ENCODE results near the gene AKAP6.
"Not testable (repeated sequence)": the region's sequence is repeated elsewhere in the genome, so short reads cannot be mapped to it uniquely, and the experiment has no call there.

AKAP6 gene

GRCh38 chr14:32378284-32378683 is 49.2 kb downstream of the AKAP6 start:
- H3K27me3 ChIP-seq (ENCODE audit: control insufficient read depth, insufficient read depth, low read length): no peaks in the 10 kb centered on the region
- H3K9me3 ChIP-seq (ENCODE audit: control insufficient read depth, insufficient read depth, low read length): no peaks in the 10 kb centered on the region
- no peak overlapping the region for H3K4me3 ChIP-seq (ENCODE audit: low read depth, low read length)
- no peaks in the 10 kb centered on the region for H3K4me1 ChIP-seq (ENCODE audit: control insufficient read depth, insufficient read depth, low read length)
- H3K9ac ChIP-seq (ENCODE audit: low read depth, low read length): no peak overlapping the region
- no peaks in the 10 kb centered on the region for H3K36me3 ChIP-seq (ENCODE audit: control insufficient read depth, insufficient read depth, low read length)

- H3K36me3 ChIP-seq (ENCODE audit: control insufficient read depth, insufficient read depth, low read length): no peaks in the 10 kb centered on the region
- H3K4me1 ChIP-seq (ENCODE audit: control insufficient read depth, insufficient read depth, low read length): no peaks in the 10 kb centered on the region
- no peaks in the 10 kb centered on the region for H3K9me3 ChIP-seq (ENCODE audit: control insufficient read depth, insufficient read depth, low read length)
- H3K9ac ChIP-seq (ENCODE audit: low read depth, low read length): no peak overlapping the region
- no peak overlapping the region for H3K4me3 ChIP-seq (ENCODE audit: low read depth, low read length)
- no peaks in the 10 kb centered on the region for H3K27me3 ChIP-seq (ENCODE audit: control insufficient read depth, insufficient read depth, low read length)
Observed at GRCh38 chr14:32379447-32379846, 50.3 kb downstream of the AKAP6 start.

GRCh38 chr14:32381869-32382268 is 52.8 kb downstream of the AKAP6 start:
- no peaks in the 10 kb centered on the region for H3K9me3 ChIP-seq (ENCODE audit: control insufficient read depth, insufficient read depth, low read length)
- H3K4me3 ChIP-seq (ENCODE audit: low read depth, low read length): no peak overlapping the region
- no peaks in the 10 kb centered on the region for H3K4me1 ChIP-seq (ENCODE audit: control insufficient read depth, insufficient read depth, low read length)
- no peak overlapping the region for H3K9ac ChIP-seq (ENCODE audit: low read depth, low read length)
- H3K36me3 ChIP-seq (ENCODE audit: control insufficient read depth, insufficient read depth, low read length): no peaks in the 10 kb centered on the region
- no peaks in the 10 kb centered on the region for H3K27me3 ChIP-seq (ENCODE audit: control insufficient read depth, insufficient read depth, low read length)

GRCh38 chr14:32382704-32383103 is 53.6 kb downstream of the AKAP6 start:
- H3K4me1 ChIP-seq (ENCODE audit: control insufficient read depth, insufficient read depth, low read length): no peaks in the 10 kb centered on the region
- H3K9ac ChIP-seq (ENCODE audit: low read depth, low read length): no peak overlapping the region
- no peaks in the 10 kb centered on the region for H3K27me3 ChIP-seq (ENCODE audit: control insufficient read depth, insufficient read depth, low read length)
- no peaks in the 10 kb centered on the region for H3K9me3 ChIP-seq (ENCODE audit: control insufficient read depth, insufficient read depth, low read length)
- no peaks in the 10 kb centered on the region for H3K36me3 ChIP-seq (ENCODE audit: control insufficient read depth, insufficient read depth, low read length)
- no peak overlapping the region for H3K4me3 ChIP-seq (ENCODE audit: low read depth, low read length)

- H3K4me1 ChIP-seq (ENCODE audit: control insufficient read depth, insufficient read depth, low read length): no peaks in the 10 kb centered on the region
- H3K36me3 ChIP-seq (ENCODE audit: control insufficient read depth, insufficient read depth, low read length): no peaks in the 10 kb centered on the region
- no peak overlapping the region for H3K9ac ChIP-seq (ENCODE audit: low read depth, low read length)
- H3K9me3 ChIP-seq (ENCODE audit: control insufficient read depth, insufficient read depth, low read length): no peaks in the 10 kb centered on the region
- no peak overlapping the region for H3K4me3 ChIP-seq (ENCODE audit: low read depth, low read length)
- H3K27me3 ChIP-seq (ENCODE audit: control insufficient read depth, insufficient read depth, low read length): no peaks in the 10 kb centered on the region
Observed at GRCh38 chr14:32383364-32384009, 54.4 kb downstream of the AKAP6 start.

- no peak overlapping the region for H3K4me3 ChIP-seq (ENCODE audit: low read depth, low read length)
- no peaks in the 10 kb centered on the region for H3K36me3 ChIP-seq (ENCODE audit: control insufficient read depth, insufficient read depth, low read length)
- no peaks in the 10 kb centered on the region for H3K9me3 ChIP-seq (ENCODE audit: control insufficient read depth, insufficient read depth, low read length)
- no peaks in the 10 kb centered on the region for H3K27me3 ChIP-seq (ENCODE audit: control insufficient read depth, insufficient read depth, low read length)
- H3K9ac ChIP-seq (ENCODE audit: low read depth, low read length): no peak overlapping the region
- H3K4me1 ChIP-seq (ENCODE audit: control insufficient read depth, insufficient read depth, low read length): no peaks in the 10 kb centered on the region
Observed at GRCh38 chr14:32384464-32384863, 55.4 kb downstream of the AKAP6 start.

- H3K36me3 ChIP-seq (ENCODE audit: control insufficient read depth, insufficient read depth, low read length); H3K9ac ChIP-seq (ENCODE audit: low read depth, low read length); H3K9me3 ChIP-seq (ENCODE audit: control insufficient read depth, insufficient read depth, low read length); H3K4me3 ChIP-seq (ENCODE audit: low read depth, low read length); H3K4me1 ChIP-seq (ENCODE audit: control insufficient read depth, insufficient read depth, low read length); H3K27me3 ChIP-seq (ENCODE audit: control insufficient read depth, insufficient read depth, low read length): not testable (repeated sequence)
Observed at GRCh38 chr14:32387295-32387694, 58.2 kb downstream of the AKAP6 start.

- no peaks in the 10 kb centered on the region for H3K4me1 ChIP-seq (ENCODE audit: control insufficient read depth, insufficient read depth, low read length)
- no peaks in the 10 kb centered on the region for H3K9me3 ChIP-seq (ENCODE audit: control insufficient read depth, insufficient read depth, low read length)
- H3K4me3 ChIP-seq (ENCODE audit: low read depth, low read length): no peak overlapping the region
- no peak overlapping the region for H3K9ac ChIP-seq (ENCODE audit: low read depth, low read length)
- H3K36me3 ChIP-seq (ENCODE audit: control insufficient read depth, insufficient read depth, low read length): no peaks in the 10 kb centered on the region
- H3K27me3 ChIP-seq (ENCODE audit: control insufficient read depth, insufficient read depth, low read length): no peaks in the 10 kb centered on the region
Observed at GRCh38 chr14:32393119-32393518, 64.0 kb downstream of the AKAP6 start.

- Histone ChIP-seq H3K4me3 (ENCODE audit: low read depth, low read length) (no peak overlapping the region), H3K27me3 (ENCODE audit: control insufficient read depth, insufficient read depth, low read length) (no peaks in the 10 kb centered on the region), H3K9ac (ENCODE audit: low read depth, low read length) (no peak overlapping the region), H3K4me1 (ENCODE audit: control insufficient read depth, insufficient read depth, low read length) (no peaks in the 10 kb centered on the region), H3K36me3 (ENCODE audit: control insufficient read depth, insufficient read depth, low read length) (no peaks in the 10 kb centered on the region), H3K9me3 (ENCODE audit: control insufficient read depth, insufficient read depth, low read length) (no peaks in the 10 kb centered on the region)
Observed at GRCh38 chr14:32394038-32394437, 64.9 kb downstream of the AKAP6 start.

GRCh38 chr14:32396885-32397284 is 67.8 kb downstream of the AKAP6 start:
- no peaks in the 10 kb centered on the region for H3K27me3 ChIP-seq (ENCODE audit: control insufficient read depth, insufficient read depth, low read length)
- no peak overlapping the region for H3K9ac ChIP-seq (ENCODE audit: low read depth, low read length)
- H3K9me3 ChIP-seq (ENCODE audit: control insufficient read depth, insufficient read depth, low read length): no peaks in the 10 kb centered on the region
- no peak overlapping the region for H3K4me3 ChIP-seq (ENCODE audit: low read depth, low read length)
- H3K36me3 ChIP-seq (ENCODE audit: control insufficient read depth, insufficient read depth, low read length): no peaks in the 10 kb centered on the region
- H3K4me1 ChIP-seq (ENCODE audit: control insufficient read depth, insufficient read depth, low read length): peaks cover 2% of the 10 kb centered on the region

GRCh38 chr14:32397861-32398640 is 69.0 kb downstream of the AKAP6 start:
- H3K9ac ChIP-seq (ENCODE audit: low read depth, low read length): no peak overlapping the region
- H3K27me3 ChIP-seq (ENCODE audit: control insufficient read depth, insufficient read depth, low read length): no peaks in the 10 kb centered on the region
- H3K4me1 ChIP-seq (ENCODE audit: control insufficient read depth, insufficient read depth, low read length): peaks cover 2% of the 10 kb centered on the region
- no peaks in the 10 kb centered on the region for H3K9me3 ChIP-seq (ENCODE audit: control insufficient read depth, insufficient read depth, low read length)
- no peak overlapping the region for H3K4me3 ChIP-seq (ENCODE audit: low read depth, low read length)
- H3K36me3 ChIP-seq (ENCODE audit: control insufficient read depth, insufficient read depth, low read length): no peaks in the 10 kb centered on the region

GRCh38 chr14:32399920-32400319 is 70.8 kb downstream of the AKAP6 start:
- peaks cover 2% of the 10 kb centered on the region for H3K4me1 ChIP-seq (ENCODE audit: control insufficient read depth, insufficient read depth, low read length)
- no peak overlapping the region for H3K4me3 ChIP-seq (ENCODE audit: low read depth, low read length)
- no peaks in the 10 kb centered on the region for H3K9me3 ChIP-seq (ENCODE audit: control insufficient read depth, insufficient read depth, low read length)
- no peak overlapping the region for H3K9ac ChIP-seq (ENCODE audit: low read depth, low read length)
- H3K36me3 ChIP-seq (ENCODE audit: control insufficient read depth, insufficient read depth, low read length): no peaks in the 10 kb centered on the region
- no peaks in the 10 kb centered on the region for H3K27me3 ChIP-seq (ENCODE audit: control insufficient read depth, insufficient read depth, low read length)

All from iPS-15b (cell line).